Measurements from ENCODE around the gene MVB12B. TPM values are rescaled to one million over a fixed set of nuclear protein-coding genes. Genes with fewer than 3 reads are reported as not detected.

MVB12B gene
- total RNA-seq, 1 experiment from 2014 or later: 5.7 TPM

GRCh38 chr9:126367139-126367538 is 40.5 kb downstream of the MVB12B start:
- Mint-ChIP-seq H3K4me3 (no peak overlapping the region), H3K4me1 (peaks cover 13% of the 10 kb centered on the region), H3K36me3 (peaks cover 15% of the 10 kb centered on the region), H3K9me3 (peaks cover 15% of the 10 kb centered on the region), H3K27me3 (ENCODE audit: low read depth) (no peaks in the 10 kb centered on the region), H3K27ac (no peak overlapping the region)
- DNase-seq (ENCODE audit: low spot score): no peak
- TF ChIP-seq CDX4 (CRISPR knock-in tag; IDR thresholded peaks at IDR 0.05; ENCODE audit: borderline replicate concordance): no peak
- TF ChIP-seq HMGXB4 (CRISPR knock-in tag; IDR thresholded peaks at IDR 0.05): no peak
- no peak for TF ChIP-seq NFATC4 (CRISPR knock-in tag; IDR thresholded peaks at IDR 0.05)
- no peak for TF ChIP-seq TP53 (CRISPR knock-in tag; IDR thresholded peaks at IDR 0.05)
- TF ChIP-seq ZMAT4 (CRISPR knock-in tag; IDR thresholded peaks at IDR 0.05): no peak
- TF ChIP-seq NFE2L1 (CRISPR knock-in tag; IDR thresholded peaks at IDR 0.05): no peak
- no peak for TF ChIP-seq ZNF281 (CRISPR knock-in tag; IDR thresholded peaks at IDR 0.05)
- no peak for TF ChIP-seq SP1 (CRISPR knock-in tag; conservative IDR thresholded peaks at IDR 0.05)
- no peak for TF ChIP-seq ARID4B (CRISPR knock-in tag; IDR thresholded peaks at IDR 0.05; ENCODE audit: borderline replicate concordance)
- no peak for TF ChIP-seq GTF2I (CRISPR knock-in tag; conservative IDR thresholded peaks at IDR 0.05)
- TF ChIP-seq MYBL2 (CRISPR knock-in tag; IDR thresholded peaks at IDR 0.05): no peak
- ChIA-PET POLR2A (no interaction called here), CTCF (interaction anchor here (1.1 kb wide), 1 partner anchor 31 kb away, joined by 6 read pairs; no protein-coding TSS in a partner anchor)
- ATAC-seq: no peak

GRCh38 chr9:126367616-126368015 is 41.0 kb downstream of the MVB12B start:
- Mint-ChIP-seq H3K27ac (no peak overlapping the region), H3K4me3 (no peak overlapping the region), H3K27me3 (ENCODE audit: low read depth) (no peaks in the 10 kb centered on the region), H3K9me3 (peaks cover 11% of the 10 kb centered on the region), H3K4me1 (peaks cover 16% of the 10 kb centered on the region), H3K36me3 (peaks cover 11% of the 10 kb centered on the region)
- ChIA-PET POLR2A (no interaction called here), CTCF (interaction anchor here (1.1 kb wide), 1 partner anchor 31 kb away, joined by 6 read pairs; no protein-coding TSS in a partner anchor)
- ATAC-seq (no peak), DNase-seq (ENCODE audit: low spot score) (no peak)
- TF ChIP-seq ZNF232 (CRISPR knock-in tag; IDR thresholded peaks at IDR 0.05) (no peak), USF1 (CRISPR knock-in tag; IDR thresholded peaks at IDR 0.05) (no peak), PREB (CRISPR knock-in tag; IDR thresholded peaks at IDR 0.05; ENCODE audit: borderline replicate concordance) (no peak), ZBTB43 (CRISPR knock-in tag; IDR thresholded peaks at IDR 0.05) (no peak), ATF2 (CRISPR knock-in tag; IDR thresholded peaks at IDR 0.05; ENCODE audit: borderline replicate concordance, low read depth) (no peak), FOXK1 (CRISPR knock-in tag; IDR thresholded peaks at IDR 0.05) (no peak), ZNF425 (CRISPR knock-in tag; conservative IDR thresholded peaks at IDR 0.05) (no peak)

Measured in WTC11 (cell line).